Measurements from ENCODE around the gene HORMAD2. TPM values are rescaled to one million over a fixed set of nuclear protein-coding genes. Genes with fewer than 3 reads are reported as not detected.
"Not testable (repeated sequence)": the region's sequence is repeated elsewhere in the genome, so short reads cannot be mapped to it uniquely, and the experiment has no call there.

HORMAD2 gene
- total RNA-seq, 1 donor from 2014 or later = not detected

- ATAC-seq (no peak), DNase-seq (ENCODE audit: low spot score) (no peak)
- intact Hi-C loops (cut with DNase I) = no loop called here
These were observed 134.6 kb downstream of the HORMAD2 start for GRCh38 chr22:30214703-30215407.

GRCh38 chr22:30216272-30216671 is 136.0 kb downstream of the HORMAD2 start:
- ATAC-seq; intact Hi-C loops (cut with DNase I); DNase-seq (ENCODE audit: low spot score): not testable (repeated sequence)

GRCh38 chr22:30216710-30217109 is 136.4 kb downstream of the HORMAD2 start:
- DNase-seq (ENCODE audit: low spot score) (no peak), ATAC-seq (no peak)
- intact Hi-C loops (cut with DNase I) = no loop called here

- intact Hi-C loops (cut with DNase I) = no loop called here
- ATAC-seq = peak; percentile 31
- no peak for DNase-seq (ENCODE audit: low spot score)
These were observed 137.7 kb downstream of the HORMAD2 start for GRCh38 chr22:30217698-30218560.

- no peak for ATAC-seq
- intact Hi-C loops (cut with DNase I) = no loop called here
- no peak for DNase-seq (ENCODE audit: low spot score)
These were observed 138.9 kb downstream of the HORMAD2 start for GRCh38 chr22:30219049-30219654.

- intact Hi-C loops (cut with DNase I) = no loop called here
- no peak for ATAC-seq
- DNase-seq (ENCODE audit: low spot score) = no peak
These were observed 139.5 kb downstream of the HORMAD2 start for GRCh38 chr22:30219668-30220278.

- intact Hi-C loops (cut with DNase I) = no loop called here
- ATAC-seq = no peak
- DNase-seq (ENCODE audit: low spot score) = no peak
These were observed 140.2 kb downstream of the HORMAD2 start for GRCh38 chr22:30220338-30221012.

- ATAC-seq = no peak
- DNase-seq (ENCODE audit: low spot score) = no peak
- intact Hi-C loops (cut with DNase I) = no loop called here
These were observed 141.1 kb downstream of the HORMAD2 start for GRCh38 chr22:30221121-30221992.

GRCh38 chr22:30222321-30222720 is 142.1 kb downstream of the HORMAD2 start:
- intact Hi-C loops (cut with DNase I) = no loop called here
- no peak for ATAC-seq
- no peak for DNase-seq (ENCODE audit: low spot score)

- ATAC-seq (no peak), DNase-seq (ENCODE audit: low spot score) (no peak)
- intact Hi-C loops (cut with DNase I) = no loop called here
These were observed 143.0 kb downstream of the HORMAD2 start for GRCh38 chr22:30223303-30223702.

GRCh38 chr22:30224161-30224857 is 144.0 kb downstream of the HORMAD2 start:
- DNase-seq (ENCODE audit: low spot score) (no peak), ATAC-seq (no peak)
- intact Hi-C loops (cut with DNase I) = no loop called here

- intact Hi-C loops (cut with DNase I) = no loop called here
- ATAC-seq = no peak
- no peak for DNase-seq (ENCODE audit: low spot score)
These were observed 145.1 kb downstream of the HORMAD2 start for GRCh38 chr22:30225220-30225927.

GRCh38 chr22:30226192-30226832 is 146.0 kb downstream of the HORMAD2 start:
- intact Hi-C loops (cut with DNase I) = no loop called here
- DNase-seq (ENCODE audit: low spot score) = no peak
- ATAC-seq = no peak
